Vagina (tissue), 2 donors: ENCODE results near the gene LIPG.
"Not testable (repeated sequence)": the region's sequence is repeated elsewhere in the genome, so short reads cannot be mapped to it uniquely, and the experiment has no call there.

Experiments
- POLR2A ChIP-seq, 2 donors: fragments of 450-650 bp; IDR thresholded peaks; one replicate each; pipeline ENCODE4 v1.6.1; 2017; ENCODE audit warnings: antibody characterized with exemption in 2 of 2, mild to moderate bottlenecking in 2 of 2, moderate library complexity in 2 of 2
- POLR2AphosphoS5 ChIP-seq, 2 donors: sonication (generic); formaldehyde crosslinking; IDR thresholded peaks; one replicate each; pipeline ENCODE4 v1.9.0; 2017; ENCODE audit warnings: antibody characterized with exemption in 2 of 2, mild to moderate bottlenecking in 2 of 2, low read depth in 1 of 2; ENCODE audit not compliant: insufficient read depth in 1 of 2
- TF ChIP-seq, protein P1 (sequence below), 3 experiments: fragments of 450-650 bp in 2 of 3; fragments of 200-600 bp in 1 of 3; sonication (generic) in 1 of 3; IDR thresholded peaks; one replicate each; pipeline ENCODE4 v1.5.1; 2017 to 2019; ENCODE audit warnings: antibody characterized with exemption in 3 of 3, mild to moderate bottlenecking in 2 of 3, moderate library complexity in 2 of 3

DNA sequence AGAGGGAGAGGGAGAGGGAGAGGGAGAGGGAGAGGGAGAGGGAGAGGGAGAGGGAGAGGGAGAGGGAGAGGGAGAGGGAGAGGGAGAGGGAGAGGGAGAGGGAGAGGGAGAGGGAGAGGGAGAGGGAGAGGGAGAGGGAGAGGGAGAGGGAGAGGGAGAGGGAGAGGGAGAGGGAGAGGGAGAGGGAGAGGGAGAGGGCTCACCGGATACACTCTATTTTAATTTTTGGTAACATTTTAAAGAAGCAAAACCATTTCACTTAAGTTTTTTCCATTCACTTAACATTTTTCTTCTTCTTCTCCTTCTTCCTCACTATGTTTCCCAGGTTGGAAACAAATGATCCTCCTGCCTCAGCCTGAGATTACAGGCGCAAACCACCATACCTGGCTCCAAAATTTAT is 17.2 kb downstream of the LIPG start:
- not testable (repeated sequence) for TF ChIP-seq POLR2A (IDR thresholded peaks at IDR 0.05); POLR2AphosphoS5 (IDR thresholded peaks at IDR 0.05; ENCODE audit: insufficient read depth in 1 of 2, low read depth in 1 of 2)
- TF ChIP-seq, protein P1, sequence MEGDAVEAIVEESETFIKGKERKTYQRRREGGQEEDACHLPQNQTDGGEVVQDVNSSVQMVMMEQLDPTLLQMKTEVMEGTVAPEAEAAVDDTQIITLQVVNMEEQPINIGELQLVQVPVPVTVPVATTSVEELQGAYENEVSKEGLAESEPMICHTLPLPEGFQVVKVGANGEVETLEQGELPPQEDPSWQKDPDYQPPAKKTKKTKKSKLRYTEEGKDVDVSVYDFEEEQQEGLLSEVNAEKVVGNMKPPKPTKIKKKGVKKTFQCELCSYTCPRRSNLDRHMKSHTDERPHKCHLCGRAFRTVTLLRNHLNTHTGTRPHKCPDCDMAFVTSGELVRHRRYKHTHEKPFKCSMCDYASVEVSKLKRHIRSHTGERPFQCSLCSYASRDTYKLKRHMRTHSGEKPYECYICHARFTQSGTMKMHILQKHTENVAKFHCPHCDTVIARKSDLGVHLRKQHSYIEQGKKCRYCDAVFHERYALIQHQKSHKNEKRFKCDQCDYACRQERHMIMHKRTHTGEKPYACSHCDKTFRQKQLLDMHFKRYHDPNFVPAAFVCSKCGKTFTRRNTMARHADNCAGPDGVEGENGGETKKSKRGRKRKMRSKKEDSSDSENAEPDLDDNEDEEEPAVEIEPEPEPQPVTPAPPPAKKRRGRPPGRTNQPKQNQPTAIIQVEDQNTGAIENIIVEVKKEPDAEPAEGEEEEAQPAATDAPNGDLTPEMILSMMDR (IDR thresholded peaks at IDR 0.05) = not testable (repeated sequence)
